Measurements from ENCODE around the gene TPD52L1.
A peak's percentile ranks its signal among the peaks of the same experiment; 100 is the strongest.
"Not testable (repeated sequence)": the region's sequence is repeated elsewhere in the genome, so short reads cannot be mapped to it uniquely, and the experiment has no call there.

Gene TPD52L1

GRCh38 chr6:125153391-125154117 lies at the start of gene TPD52L1:
TSS of gene TPD52L1 (plus strand) at chr6:125153773. CDS start at chr6:125153952, 179 bp downstream.
- FAIRE-seq: peak; percentile 4
- DNase-seq (ENCODE audit: insufficient read length, low spot score): peak; percentile 54

GRCh38 chr6:125104425-125104824 lies 49.1 kb upstream of the TPD52L1 start:
- FAIRE-seq (no peak), DNase-seq (ENCODE audit: insufficient read length, low spot score) (no peak)

- no peak for FAIRE-seq
- DNase-seq (ENCODE audit: insufficient read length, low spot score): no peak
Measured at GRCh38 chr6:125107048-125107447, 46.5 kb upstream of the TPD52L1 start.

- FAIRE-seq (no peak), DNase-seq (ENCODE audit: insufficient read length, low spot score) (no peak)
Measured at GRCh38 chr6:125107896-125108295, 45.7 kb upstream of the TPD52L1 start.

- FAIRE-seq: no peak
- DNase-seq (ENCODE audit: insufficient read length, low spot score): no peak
Measured at GRCh38 chr6:125110056-125110455, 43.5 kb upstream of the TPD52L1 start.

GRCh38 chr6:125111219-125111983 lies 42.2 kb upstream of the TPD52L1 start:
- no peak for DNase-seq (ENCODE audit: insufficient read length, low spot score)
- FAIRE-seq: no peak

- no peak for DNase-seq (ENCODE audit: insufficient read length, low spot score)
- no peak for FAIRE-seq
Measured at GRCh38 chr6:125112934-125113333, 40.6 kb upstream of the TPD52L1 start.

- DNase-seq (ENCODE audit: insufficient read length, low spot score) (peak; percentile 25), FAIRE-seq (no peak)
Measured at GRCh38 chr6:125114248-125114858, 39.2 kb upstream of the TPD52L1 start.

- no peak for DNase-seq (ENCODE audit: insufficient read length, low spot score)
Measured at GRCh38 chr6:125116170-125116569, 37.4 kb upstream of the TPD52L1 start.

GRCh38 chr6:125116710-125117109 lies 36.9 kb upstream of the TPD52L1 start:
- DNase-seq (ENCODE audit: insufficient read length, low spot score): no peak
- no peak for FAIRE-seq

More at GRCh38 chr6:125116170-125116569, 37.4 kb upstream of the TPD52L1 start:
- FAIRE-seq: no peak

GRCh38 chr6:125117818-125118217 lies 35.8 kb upstream of the TPD52L1 start:
- no peak for DNase-seq (ENCODE audit: insufficient read length, low spot score)
- FAIRE-seq: no peak

- DNase-seq (ENCODE audit: insufficient read length, low spot score) (no peak), FAIRE-seq (no peak)
Measured at GRCh38 chr6:125120054-125120590, 33.5 kb upstream of the TPD52L1 start.

- FAIRE-seq (no peak), DNase-seq (ENCODE audit: insufficient read length, low spot score) (no peak)
Measured at GRCh38 chr6:125121894-125122293, 31.7 kb upstream of the TPD52L1 start.

GRCh38 chr6:125123051-125123450 lies 30.5 kb upstream of the TPD52L1 start:
- DNase-seq (ENCODE audit: insufficient read length, low spot score) (no peak), FAIRE-seq (no peak)

GRCh38 chr6:125123468-125124048 lies 30.0 kb upstream of the TPD52L1 start:
- DNase-seq (ENCODE audit: insufficient read length, low spot score): no peak
- FAIRE-seq: no peak

GRCh38 chr6:125124049-125124669 lies 29.4 kb upstream of the TPD52L1 start:
- DNase-seq (ENCODE audit: insufficient read length, low spot score): no peak
- no peak for FAIRE-seq

GRCh38 chr6:125125856-125126255 lies 27.7 kb upstream of the TPD52L1 start:
- not testable (repeated sequence) for DNase-seq (ENCODE audit: insufficient read length, low spot score); FAIRE-seq

GRCh38 chr6:125129354-125129753 lies 24.2 kb upstream of the TPD52L1 start:
- FAIRE-seq (no peak), DNase-seq (ENCODE audit: insufficient read length, low spot score) (no peak)

GRCh38 chr6:125132058-125132457 lies 21.5 kb upstream of the TPD52L1 start:
- FAIRE-seq (no peak), DNase-seq (ENCODE audit: insufficient read length, low spot score) (no peak)

GRCh38 chr6:125136378-125136777 lies 17.2 kb upstream of the TPD52L1 start:
- FAIRE-seq (no peak), DNase-seq (ENCODE audit: insufficient read length, low spot score) (no peak)

Data from HTR-8/SVneo (cell line).